Hippocampal formation (tissue), 2 donors: Measurements from ENCODE around the gene GATB.

Experiments used
- DNase-seq, 2 donors: peaks; one replicate each; lab custom pipeline; 2025; lab: John Stamatoyannopoulos, UW

Gene GATB

GRCh38 chr4:151694961-151695720 lies 65.7 kb downstream of the GATB start:
- no peak for DNase-seq

GRCh38 chr4:151692821-151693673 lies 67.8 kb downstream of the GATB start:
- no peak for DNase-seq

GRCh38 chr4:151692443-151692782 lies 68.4 kb downstream of the GATB start:
- no peak for DNase-seq

- no peak for DNase-seq
Measured at GRCh38 chr4:151691639-151692442, 69.0 kb downstream of the GATB start.

GRCh38 chr4:151690876-151691275 lies 69.9 kb downstream of the GATB start:
- DNase-seq = no peak

- no peak for DNase-seq
Measured at GRCh38 chr4:151690164-151690870, 70.5 kb downstream of the GATB start.

- no peak for DNase-seq
Measured at GRCh38 chr4:151689211-151689991, 71.4 kb downstream of the GATB start.

GRCh38 chr4:151688785-151689043 lies 72.1 kb downstream of the GATB start:
- no peak for DNase-seq

GRCh38 chr4:151688003-151688784 lies 72.6 kb downstream of the GATB start:
- no peak for DNase-seq

- DNase-seq = no peak
Measured at GRCh38 chr4:151687021-151687640, 73.7 kb downstream of the GATB start.

- no peak for DNase-seq
Measured at GRCh38 chr4:151685303-151685702, 75.5 kb downstream of the GATB start.

- no peak for DNase-seq
Measured at GRCh38 chr4:151681085-151681484, 79.7 kb downstream of the GATB start.

- DNase-seq = no peak
Measured at GRCh38 chr4:151679231-151679630, 81.6 kb downstream of the GATB start.

GRCh38 chr4:151678048-151678872 lies 82.5 kb downstream of the GATB start:
- DNase-seq = no peak

- no peak for DNase-seq
Measured at GRCh38 chr4:151677193-151677592, 83.6 kb downstream of the GATB start.

- DNase-seq = no peak
Measured at GRCh38 chr4:151676301-151676700, 84.5 kb downstream of the GATB start.

- no peak for DNase-seq
Measured at GRCh38 chr4:151675411-151675971, 85.3 kb downstream of the GATB start.

- peak; percentile 20 to 56 for DNase-seq
Measured at GRCh38 chr4:151674804-151675391, 85.9 kb downstream of the GATB start.
